ENCODE results near the gene CLIC4.

- TF ChIP-seq CTCF (IDR thresholded peaks at IDR 0.05) (no peak), POLR2A (IDR thresholded peaks at IDR 0.05) (no peak)
These were observed 37.4 kb downstream of the CLIC4 start for GRCh38 chr1:24782689-24783088.
